22Rv1 (cell line): ENCODE data around the gene PABPN1.

Experiments
- CTCF ChIP-seq: fragments of 450-650 bp; IDR thresholded peaks from 2 replicates; pipeline ENCODE4 v1.5.1; 2017; ENCODE audit warnings: mild to moderate bottlenecking
- ZFX ChIP-seq: fragments of 450-650 bp; IDR thresholded peaks from 2 replicates; pipeline ENCODE4 v1.6.1; 2017; ENCODE audit warnings: antibody characterized with exemption, borderline replicate concordance

GRCh38 chr14:23357261-23357660, 36.0 kb downstream of the PABPN1 start:
- TF ChIP-seq CTCF = no peak
- TF ChIP-seq ZFX = no peak
